Gastroesophageal sphincter (tissue), 4 donors: ENCODE measurements around the gene DNASE1L2. TPM values are rescaled to one million over a fixed set of nuclear protein-coding genes. Genes with fewer than 3 reads are reported as not detected.
"Not testable (repeated sequence)": the region's sequence is repeated elsewhere in the genome, so short reads cannot be mapped to it uniquely, and the experiment has no call there.

Experiments used
- ATAC-seq: fragments of 150-250 bp; one replicate; pipeline ENCODE4 v1.9.1; 2016; ENCODE audit warnings: mild to moderate bottlenecking, moderate library complexity
- H3K27ac ChIP-seq, 4 donors: fragments of 200-600 bp; sonication (generic) in 3 of 4; 1 replicate in 3 of 4; 2 replicates in 1 of 4; pipeline ENCODE4 v1.5.1; 2016 to 2019
- H3K27me3 ChIP-seq: fragments of 200-600 bp; sonication (generic); one replicate; pipeline ENCODE4 v1.5.1; 2019
- H3K36me3 ChIP-seq, 2 donors: fragments of 200-600 bp; sonication (generic); one replicate each; pipeline ENCODE4 v1.5.1; 2019; ENCODE audit warnings: control low read depth in 1 of 2
- H3K4me1 ChIP-seq, 3 donors: fragments of 200-600 bp; sonication (generic); 1 replicate in 2 of 3; 2 replicates in 1 of 3; pipeline ENCODE4 v1.5.1; 2016 to 2019; ENCODE audit warnings: control low read depth in 2 of 3
- H3K4me3 ChIP-seq, 2 donors: fragments of 200-600 bp; sonication (generic); one replicate each; pipeline ENCODE4 v1.5.1; 2019; ENCODE audit warnings: mild to moderate bottlenecking in 1 of 2, moderate library complexity in 1 of 2
- H3K9me3 ChIP-seq, 3 donors: fragments of 200-600 bp; sonication (generic); one replicate each; pipeline ENCODE4 v1.5.1; 2017 to 2019; ENCODE audit warnings: control low read depth in 2 of 3
- CTCF ChIP-seq, 4 experiments: fragments of 200-600 bp in 2 of 4; fragments of 450-650 bp in 2 of 4; sonication (generic) in 1 of 4; IDR thresholded peaks; one replicate each; pipeline ENCODE4 v1.5.1; 2017 to 2019; ENCODE audit warnings: antibody characterized with exemption in 4 of 4, mild to moderate bottlenecking in 2 of 4, moderate library complexity in 2 of 4
- EP300 ChIP-seq: sonication (generic); formaldehyde crosslinking; IDR thresholded peaks from one replicate; pipeline ENCODE4 v1.6.1; 2017; ENCODE audit warnings: antibody characterized with exemption, mild to moderate bottlenecking
- POLR2A ChIP-seq, 2 donors: fragments of 450-650 bp; IDR thresholded peaks; one replicate each; pipeline ENCODE4 v1.6.1; 2017; ENCODE audit warnings: antibody characterized with exemption in 2 of 2, mild to moderate bottlenecking in 2 of 2, moderate library complexity in 1 of 2
- POLR2AphosphoS5 ChIP-seq: sonication (generic); formaldehyde crosslinking; IDR thresholded peaks from one replicate; pipeline ENCODE4 v1.6.1; 2017; ENCODE audit warnings: antibody characterized with exemption
- WGBS, 2 donors: methylation state at CpG; one replicate each; pipeline ENCODE4 v1.1.5; 2018; ENCODE audit warnings: low coverage in 1 of 2; 5-methylcytosine and 5-hydroxymethylcytosine counted together
- total RNA-seq, 4 donors: library from RNA; depleted of rRNA; stranded (reverse); fragments of >200 nt; gene quantifications; one replicate each; pipeline ENCODE4 v1.1.0, GENCODE V29; 2016

DNASE1L2 gene
- total RNA-seq, 4 donors from 2014 or later = 0.27 to 1.7 (median 1.1) TPM; not detected in 1

GRCh38 chr16:2198283-2198682 lies 38.0 kb upstream of the DNASE1L2 start:
- 61 to 83% methylated on average over 1 to 4 of the region's 4 CpGs for WGBS, 2 donors
- no peaks in the 10 kb centered on the region for H3K36me3 ChIP-seq
- H3K4me3 ChIP-seq = no peak overlapping the region
- no peaks in the 10 kb centered on the region for H3K9me3 ChIP-seq
- H3K4me1 ChIP-seq = peaks cover 0 to 22% (median 9%) of the 10 kb centered on the region in 3 donors
- TF ChIP-seq POLR2AphosphoS5 = no peak
- TF ChIP-seq POLR2A (IDR thresholded peaks at IDR 0.05) = no peak
- TF ChIP-seq EP300 = no peak
- no peak overlapping the region for H3K27ac ChIP-seq
- ATAC-seq = no peak
- peaks cover 51% of the 10 kb centered on the region for H3K27me3 ChIP-seq

GRCh38 chr16:2199095-2199494 lies 37.1 kb upstream of the DNASE1L2 start:
- Histone ChIP-seq H3K4me3 (no peak overlapping the region), H3K27me3 (peaks cover 43% of the 10 kb centered on the region), H3K36me3 (no peaks in the 10 kb centered on the region), H3K4me1 (peaks cover 0 to 22% (median 9%) of the 10 kb centered on the region in 3 donors), H3K27ac (no peak overlapping the region), H3K9me3 (no peaks in the 10 kb centered on the region)
- no peak for ATAC-seq
- no peak for TF ChIP-seq POLR2AphosphoS5
- no peak for TF ChIP-seq CTCF (IDR thresholded peaks at IDR 0.05)
- TF ChIP-seq EP300 = no peak
- TF ChIP-seq POLR2A (IDR thresholded peaks at IDR 0.05) = no peak
- WGBS, 2 donors = 60 to 67% methylated on average over 1 of the region's 5 CpGs

GRCh38 chr16:2199621-2200139 lies 36.6 kb upstream of the DNASE1L2 start:
- Histone ChIP-seq H3K27ac (no peak overlapping the region), H3K9me3 (no peaks in the 10 kb centered on the region), H3K27me3 (peaks cover 37% of the 10 kb centered on the region), H3K4me1 (peaks cover 0 to 25% (median 10%) of the 10 kb centered on the region in 3 donors), H3K36me3 (no peaks in the 10 kb centered on the region), H3K4me3 (no peak overlapping the region)
- ATAC-seq = no peak
- no CpG with 5 or more reads among the region's 14 CpGs for WGBS, 2 donors
- TF ChIP-seq POLR2AphosphoS5 (no peak), EP300 (no peak), POLR2A (IDR thresholded peaks at IDR 0.05) (no peak), CTCF (IDR thresholded peaks at IDR 0.05) (no peak)

- ATAC-seq = no peak
- no peaks in the 10 kb centered on the region for H3K36me3 ChIP-seq
- peaks cover 31% of the 10 kb centered on the region for H3K27me3 ChIP-seq
- no peak overlapping the region for H3K4me3 ChIP-seq
- TF ChIP-seq POLR2A (IDR thresholded peaks at IDR 0.05) = no peak
- TF ChIP-seq EP300 = no peak
- no peak for TF ChIP-seq CTCF (IDR thresholded peaks at IDR 0.05)
- no peak for TF ChIP-seq POLR2AphosphoS5
- peaks cover 0 to 24% (median 12%) of the 10 kb centered on the region in 3 donors for H3K4me1 ChIP-seq
- H3K27ac ChIP-seq = no peak overlapping the region
- WGBS, 2 donors = 100% methylated on average over 2 of the region's 6 CpGs; no CpG with 5 or more reads in 1 of the 2 donors
- no peaks in the 10 kb centered on the region for H3K9me3 ChIP-seq
Observed at GRCh38 chr16:2200313-2200712, 35.9 kb upstream of the DNASE1L2 start.

- H3K27ac ChIP-seq, H3K9me3 ChIP-seq, H3K4me3 ChIP-seq, H3K27me3 ChIP-seq, ATAC-seq: not testable (repeated sequence)
- 72 to 92% methylated on average over 3 to 6 of the region's 8 CpGs for WGBS, 2 donors
- H3K4me1 ChIP-seq = peaks cover 0 to 27% (median 14%) of the 10 kb centered on the region in 3 donors
- H3K36me3 ChIP-seq = peaks cover 0 to 18% of the 10 kb centered on the region in 2 donors
Observed at GRCh38 chr16:2203119-2203688, 33.0 kb upstream of the DNASE1L2 start.
